Dendritic cell treated with granulocyte-macrophage colony-stimulating factor and Interleukin-4, amounts not matched to agents 40 ng/mL and 50 ng/mL, for 4 days (primary cell): Measurements from ENCODE around the gene SLC22A1.
"Not testable (repeated sequence)": the region's sequence is repeated elsewhere in the genome, so short reads cannot be mapped to it uniquely, and the experiment has no call there.

Experiments
- H3K27ac Mint-ChIP-seq: one replicate; pipeline ENCODE4 v1.8.0; 2022; ENCODE audit warnings: mild to moderate bottlenecking, mixed read lengths
- H3K27me3 Mint-ChIP-seq: one replicate; pipeline ENCODE4 v1.8.0; 2022; ENCODE audit warnings: mild to moderate bottlenecking, mixed read lengths
- H3K36me3 Mint-ChIP-seq: one replicate; pipeline ENCODE4 v1.8.0; 2022; ENCODE audit warnings: low read depth, mixed read lengths
- H3K4me1 Mint-ChIP-seq: one replicate; pipeline ENCODE4 v1.8.0; 2022; ENCODE audit warnings: low read depth, mixed read lengths
- H3K4me3 Mint-ChIP-seq: one replicate; pipeline ENCODE4 v1.8.0; 2022; ENCODE audit warnings: mild to moderate bottlenecking, moderate library complexity, mixed read lengths
- H3K9me3 Mint-ChIP-seq: one replicate; pipeline ENCODE4 v1.8.0; 2022; ENCODE audit warnings: mixed read lengths
- intact Hi-C: fragments of 100-400 bp; cut with micrococcal nuclease; formaldehyde crosslinking; loops from one replicate; pipeline ENCODE4 v1.15.0; 2022

Gene SLC22A1

GRCh38 chr6:160133441-160134336 is 12.1 kb downstream of the SLC22A1 start:
- no peaks in the 10 kb centered on the region for H3K9me3 Mint-ChIP-seq
- no peaks in the 10 kb centered on the region for H3K4me1 Mint-ChIP-seq
- intact Hi-C loops: no loop called here
- H3K27ac Mint-ChIP-seq: no peak overlapping the region
- no peaks in the 10 kb centered on the region for H3K36me3 Mint-ChIP-seq
- peaks cover 19% of the 10 kb centered on the region for H3K27me3 Mint-ChIP-seq
- no peak overlapping the region for H3K4me3 Mint-ChIP-seq

DNA sequence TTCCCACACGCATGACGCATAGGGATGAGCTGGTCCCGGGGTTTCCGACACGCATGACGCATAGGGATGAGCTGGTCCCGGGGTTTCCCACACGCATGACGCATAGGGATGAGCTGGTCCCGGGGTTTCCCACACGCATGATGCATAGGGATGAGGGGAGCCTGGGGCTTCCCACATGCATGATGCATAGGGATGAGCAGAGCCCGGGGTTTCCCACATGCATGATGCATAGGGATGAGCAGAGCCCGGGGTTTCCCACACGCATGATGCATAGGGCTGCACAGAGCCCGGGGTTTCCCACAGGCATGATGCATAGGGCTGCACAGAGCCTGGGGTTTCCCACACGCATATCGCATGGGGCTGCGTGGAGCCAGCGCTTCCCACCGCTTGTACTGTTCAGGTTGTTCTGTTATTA is 12.7 kb downstream of the SLC22A1 start:
- H3K36me3 Mint-ChIP-seq, H3K4me1 Mint-ChIP-seq, intact Hi-C loops, H3K27ac Mint-ChIP-seq, H3K4me3 Mint-ChIP-seq, H3K9me3 Mint-ChIP-seq: not testable (repeated sequence)
- H3K27me3 Mint-ChIP-seq: peaks cover 19% of the 10 kb centered on the region

DNA sequence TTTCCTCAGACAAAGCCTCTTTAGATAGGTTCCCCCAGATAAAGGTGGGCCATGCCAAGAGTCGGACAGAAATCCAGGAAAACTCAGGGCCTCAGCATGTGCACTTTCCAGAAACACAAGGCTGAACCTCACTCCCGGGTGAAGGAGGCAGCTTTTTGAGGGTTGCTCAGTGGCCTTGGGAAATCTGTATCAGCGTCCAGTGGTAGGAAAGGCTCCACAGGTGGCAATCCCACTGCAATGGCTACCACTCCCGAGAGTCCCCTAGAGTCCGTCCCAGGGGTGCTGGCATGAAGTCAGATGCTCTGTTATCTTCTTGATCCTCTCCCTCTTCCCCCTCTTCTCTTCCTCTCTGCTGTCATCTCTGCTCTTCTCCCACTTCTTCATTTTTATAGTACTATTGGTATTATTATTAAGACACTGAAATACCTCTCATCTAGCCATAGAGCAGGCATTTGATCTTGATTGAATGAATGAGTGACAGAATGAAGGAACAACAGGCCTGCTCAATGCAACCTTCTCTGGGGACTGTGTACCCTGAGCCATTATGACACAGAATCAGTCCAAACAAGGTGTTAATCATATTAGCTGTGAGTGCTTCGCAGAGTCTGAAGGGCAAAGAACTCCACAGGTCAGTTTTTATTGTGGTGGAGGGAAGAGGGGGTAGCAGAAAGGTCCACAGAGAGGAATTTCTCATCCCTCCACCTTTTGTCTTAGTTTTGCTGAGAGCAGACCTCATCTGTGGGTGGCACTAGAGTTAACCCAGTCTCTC is 13.3 kb downstream of the SLC22A1 start:
- peaks cover 21% of the 10 kb centered on the region for H3K27me3 Mint-ChIP-seq
- H3K4me1 Mint-ChIP-seq: no peaks in the 10 kb centered on the region
- H3K9me3 Mint-ChIP-seq: no peaks in the 10 kb centered on the region
- H3K27ac Mint-ChIP-seq: no peak overlapping the region
- no peak overlapping the region for H3K4me3 Mint-ChIP-seq
- H3K36me3 Mint-ChIP-seq: no peaks in the 10 kb centered on the region
- intact Hi-C loops: loop anchor here (5.0 kb wide), 1 partner anchor 397 kb away; no protein-coding TSS in a partner anchor

DNA sequence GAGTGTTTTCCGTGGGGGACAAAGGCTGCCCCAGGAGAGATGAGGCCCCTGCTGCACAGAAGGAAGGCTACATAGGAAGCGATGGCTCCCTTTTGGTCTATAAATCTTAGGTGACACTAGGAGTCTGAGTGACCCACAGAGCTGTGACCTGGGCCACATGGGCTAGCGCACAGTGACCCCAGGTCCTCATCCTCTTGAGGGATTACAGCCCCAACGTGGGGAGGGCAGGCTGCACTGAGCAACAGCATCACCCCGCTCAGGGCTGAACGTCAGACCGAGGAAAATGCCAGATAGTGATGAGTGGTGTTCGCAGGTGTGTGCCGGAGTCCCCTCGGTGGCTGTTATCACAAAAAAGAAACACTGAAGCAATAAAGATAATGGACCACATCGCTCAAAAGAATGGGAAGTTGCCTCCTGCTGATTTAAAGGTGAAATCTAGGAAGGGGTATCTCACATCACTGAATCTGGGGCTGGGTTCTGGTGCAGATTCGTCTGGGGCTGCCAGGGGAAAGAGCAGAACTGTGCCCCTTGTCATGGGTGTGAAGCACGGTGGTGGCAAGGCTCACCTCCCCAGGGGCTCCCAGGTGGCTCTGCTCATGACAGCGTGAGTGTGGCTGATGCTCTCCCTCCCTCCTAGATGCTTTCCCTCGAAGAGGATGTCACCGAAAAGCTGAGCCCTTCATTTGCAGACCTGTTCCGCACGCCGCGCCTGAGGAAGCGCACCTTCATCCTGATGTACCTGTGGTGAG is 14.5 kb downstream of the SLC22A1 start:
- H3K27ac Mint-ChIP-seq: no peak overlapping the region
- intact Hi-C loops: loop anchor here (5.0 kb wide), 1 partner anchor 396 kb away; no protein-coding TSS in a partner anchor
- no peak overlapping the region for H3K4me3 Mint-ChIP-seq

DNA sequence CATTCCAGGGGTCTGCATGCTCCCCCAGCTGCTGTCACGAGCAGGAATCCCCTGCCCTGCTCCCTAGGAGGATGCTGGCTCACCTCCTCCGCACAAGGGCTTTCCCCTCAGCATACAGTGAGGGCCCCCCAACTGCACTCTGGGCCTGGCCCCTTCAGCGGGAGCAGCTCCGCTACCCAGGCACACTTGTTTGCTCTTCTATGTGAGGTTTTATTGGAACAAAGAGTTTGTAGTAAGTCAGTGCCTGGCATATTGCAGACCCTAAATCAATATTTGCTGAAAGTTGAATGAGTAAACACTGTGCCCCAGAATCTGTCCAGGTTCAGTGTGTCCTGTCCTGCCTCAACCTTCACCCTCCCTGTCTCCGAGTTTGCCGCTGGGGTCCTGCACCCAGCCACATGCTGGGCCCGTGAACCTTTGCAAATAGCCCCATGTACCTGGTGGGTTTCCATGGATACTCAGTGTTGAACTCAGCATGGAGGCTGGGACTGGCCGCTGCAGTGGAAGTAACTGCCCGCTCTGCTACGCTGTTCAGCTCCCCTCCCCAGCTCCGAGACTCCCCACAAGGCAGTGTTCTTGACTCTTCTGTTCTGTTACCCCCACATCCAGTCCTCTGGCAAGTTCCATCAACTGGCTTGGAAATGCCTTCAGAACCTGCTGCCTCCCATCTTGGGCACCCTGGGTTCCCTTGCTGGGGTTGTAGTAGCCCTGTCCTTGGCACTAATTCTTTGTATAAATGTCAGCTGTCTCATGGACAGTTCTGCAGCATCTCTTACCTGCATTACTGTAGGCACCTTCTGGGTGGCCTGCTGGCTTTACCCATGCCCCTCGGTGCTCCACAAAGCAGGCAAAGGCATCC is 15.7 kb downstream of the SLC22A1 start:
- Mint-ChIP-seq H3K27ac (no peak overlapping the region), H3K4me1 (no peaks in the 10 kb centered on the region), H3K9me3 (no peaks in the 10 kb centered on the region), H3K36me3 (no peaks in the 10 kb centered on the region), H3K27me3 (peaks cover 17% of the 10 kb centered on the region), H3K4me3 (no peak overlapping the region)
- intact Hi-C loops: loop anchor here (5.0 kb wide), 1 partner anchor 395 kb away; no protein-coding TSS in a partner anchor

More for the DNA sequence above, 14.5 kb downstream of the SLC22A1 start:
- Mint-ChIP-seq H3K27me3 (peaks cover 17% of the 10 kb centered on the region), H3K4me1 (no peaks in the 10 kb centered on the region), H3K36me3 (no peaks in the 10 kb centered on the region), H3K9me3 (no peaks in the 10 kb centered on the region)

- Mint-ChIP-seq H3K4me3 (no peak overlapping the region), H3K27me3 (peaks cover 16% of the 10 kb centered on the region), H3K27ac (no peak overlapping the region)
Observed at GRCh38 chr6:160137989-160138835, 16.6 kb downstream of the SLC22A1 start.

GRCh38 chr6:160138839-160139419 is 17.3 kb downstream of the SLC22A1 start:
- intact Hi-C loops: loop anchor here (5.0 kb wide), 1 partner anchor 393 kb away; no protein-coding TSS in a partner anchor

More at GRCh38 chr6:160137989-160138835, 16.6 kb downstream of the SLC22A1 start:
- intact Hi-C loops: loop anchor here (5.0 kb wide), 1 partner anchor 394 kb away; no protein-coding TSS in a partner anchor
- Mint-ChIP-seq H3K36me3 (no peaks in the 10 kb centered on the region), H3K4me1 (no peaks in the 10 kb centered on the region), H3K9me3 (no peaks in the 10 kb centered on the region)

DNA sequence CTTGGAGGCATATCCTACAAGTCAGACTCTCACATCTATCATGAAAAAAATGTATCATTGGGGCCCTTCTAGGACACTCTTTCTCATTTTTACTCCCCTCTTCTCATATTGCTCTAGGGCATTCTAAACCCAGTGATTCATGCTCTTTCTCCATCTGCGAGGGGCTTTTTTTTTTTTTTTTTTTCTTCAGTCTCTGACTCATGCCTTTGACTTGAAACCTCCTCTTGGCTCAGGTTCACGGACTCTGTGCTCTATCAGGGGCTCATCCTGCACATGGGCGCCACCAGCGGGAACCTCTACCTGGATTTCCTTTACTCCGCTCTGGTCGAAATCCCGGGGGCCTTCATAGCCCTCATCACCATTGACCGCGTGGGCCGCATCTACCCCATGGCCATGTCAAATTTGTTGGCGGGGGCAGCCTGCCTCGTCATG is 17.8 kb downstream of the SLC22A1 start:
- no peak overlapping the region for H3K27ac Mint-ChIP-seq

More at GRCh38 chr6:160138839-160139419, 17.3 kb downstream of the SLC22A1 start:
- peaks cover 16% of the 10 kb centered on the region for H3K27me3 Mint-ChIP-seq
- no peak overlapping the region for H3K4me3 Mint-ChIP-seq
- no peaks in the 10 kb centered on the region for H3K4me1 Mint-ChIP-seq
- H3K27ac Mint-ChIP-seq: no peak overlapping the region
- H3K36me3 Mint-ChIP-seq: no peaks in the 10 kb centered on the region
- H3K9me3 Mint-ChIP-seq: no peaks in the 10 kb centered on the region

DNA sequence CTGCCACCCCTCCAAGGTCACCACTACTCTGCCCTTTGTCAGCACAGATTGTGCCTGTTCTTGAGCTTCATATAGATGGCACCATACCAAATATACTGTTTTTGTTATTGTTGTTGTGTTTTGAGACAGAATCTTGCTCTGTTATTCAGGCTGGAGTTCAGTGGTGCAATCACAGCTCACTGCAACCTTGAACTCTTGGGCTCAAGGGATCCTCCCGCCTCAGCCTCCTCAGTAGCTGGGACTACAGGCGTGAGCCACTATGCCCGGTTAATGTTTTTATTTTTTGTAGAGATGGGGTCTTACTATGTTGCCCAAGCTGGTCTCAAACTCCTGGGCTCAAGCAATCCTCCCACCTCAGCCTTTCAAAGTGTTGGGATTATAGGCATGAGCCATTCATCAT is 18.9 kb downstream of the SLC22A1 start:
- H3K27me3 Mint-ChIP-seq: peaks cover 16% of the 10 kb centered on the region
- H3K9me3 Mint-ChIP-seq, H3K27ac Mint-ChIP-seq, intact Hi-C loops, H3K4me1 Mint-ChIP-seq, H3K36me3 Mint-ChIP-seq, H3K4me3 Mint-ChIP-seq: not testable (repeated sequence)

More for the DNA sequence above, 17.8 kb downstream of the SLC22A1 start:
- H3K9me3 Mint-ChIP-seq: no peaks in the 10 kb centered on the region
- peaks cover 16% of the 10 kb centered on the region for H3K27me3 Mint-ChIP-seq
- intact Hi-C loops: loop anchor here (5.0 kb wide), 1 partner anchor 393 kb away; no protein-coding TSS in a partner anchor
- H3K36me3 Mint-ChIP-seq: no peaks in the 10 kb centered on the region
- no peaks in the 10 kb centered on the region for H3K4me1 Mint-ChIP-seq
- no peak overlapping the region for H3K4me3 Mint-ChIP-seq

GRCh38 chr6:160141001-160141726 is 19.5 kb downstream of the SLC22A1 start:
- Mint-ChIP-seq H3K27ac (no peak overlapping the region), H3K27me3 (peaks cover 15% of the 10 kb centered on the region), H3K4me3 (no peak overlapping the region), H3K9me3 (no peaks in the 10 kb centered on the region), H3K36me3 (no peaks in the 10 kb centered on the region), H3K4me1 (no peaks in the 10 kb centered on the region)
- intact Hi-C loops: no loop called here

DNA sequence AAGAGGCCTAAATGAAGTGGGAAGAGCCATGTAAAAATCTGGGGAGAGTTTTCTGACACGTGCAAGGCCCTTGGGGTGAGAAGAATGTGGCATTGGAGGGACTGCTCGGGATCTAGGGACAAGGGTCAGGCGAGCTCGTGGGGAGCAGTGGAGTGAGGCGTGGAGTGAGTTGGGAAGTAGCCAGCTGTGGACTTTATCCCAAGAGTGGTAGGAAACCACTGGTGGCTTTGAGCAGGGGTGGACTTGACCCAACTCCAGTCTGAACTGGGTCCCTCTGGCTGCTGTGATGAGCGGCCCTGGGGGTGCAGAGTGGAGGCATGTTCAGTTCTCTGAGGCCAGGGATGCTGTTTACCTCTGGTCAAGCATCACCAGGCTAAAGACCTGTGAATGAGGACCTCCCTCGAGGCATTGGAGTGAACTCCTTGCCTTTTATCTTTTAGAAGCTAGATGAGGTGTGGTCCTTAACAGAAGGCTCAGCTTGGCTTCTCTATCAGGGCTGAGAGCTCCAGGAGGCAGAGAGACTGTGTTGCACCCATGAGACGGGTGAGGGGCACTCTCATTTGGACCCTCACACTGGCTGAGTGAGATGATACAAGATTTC is 20.6 kb downstream of the SLC22A1 start:
- Mint-ChIP-seq H3K27ac (no peak overlapping the region), H3K27me3 (peaks cover 11% of the 10 kb centered on the region), H3K9me3 (no peaks in the 10 kb centered on the region), H3K4me1 (no peaks in the 10 kb centered on the region), H3K36me3 (no peaks in the 10 kb centered on the region), H3K4me3 (no peak overlapping the region)
- intact Hi-C loops: no loop called here
